NB4 (cell line): Measurements from ENCODE around the gene SOBP.

Experiments
- CTCF ChIP-seq: IDR thresholded peaks from one replicate; pipeline ENCODE4 v1.5.1; 2012; ENCODE audit warnings: low read depth, low read length
- POLR2A ChIP-seq: IDR thresholded peaks from 2 replicates; pipeline ENCODE4 v1.6.1; 2011; ENCODE audit warnings: mild to moderate bottlenecking; ENCODE audit not compliant: insufficient read length; ENCODE audit errors: extremely low read depth

- TF ChIP-seq CTCF = no peak
- no peak for TF ChIP-seq POLR2A
Measured at GRCh38 chr6:107479089-107479690, 10.7 kb upstream of the SOBP start.
